H9 (cell line): ENCODE measurements around the gene NKX1-2. TPM values are rescaled to one million over a fixed set of nuclear protein-coding genes. Genes with fewer than 3 reads are reported as not detected.

Source experiments
- DNase-seq: peaks from one replicate; pipeline ENCODE4 v3.0.0-alpha.2; 2017
- H2AFZ ChIP-seq: one replicate; pipeline ENCODE4 v1.6.1; 2013; ENCODE audit warnings: mild to moderate bottlenecking, low read length, control low read depth, moderate library complexity
- H2AK5ac ChIP-seq: 2 replicates; pipeline ENCODE4 v1.6.1; 2013; ENCODE audit warnings: low read length, control low read depth, mixed read lengths; ENCODE audit not compliant: insufficient read length
- H2BK120ac ChIP-seq: one replicate; pipeline ENCODE4 v1.6.1; 2013; ENCODE audit warnings: low read depth, mild to moderate bottlenecking, low read length, control low read depth, inconsistent platforms; ENCODE audit not compliant: poor library complexity, severe bottlenecking
- H2BK12ac ChIP-seq: 2 replicates; pipeline ENCODE4 v1.6.1; 2013; ENCODE audit warnings: low read length, control low read depth, mixed read lengths, low read depth; ENCODE audit not compliant: insufficient read length
- H2BK15ac ChIP-seq: 2 replicates; pipeline ENCODE4 v1.6.1; 2013; ENCODE audit warnings: low read depth, low read length, control low read depth
- H2BK20ac ChIP-seq: one replicate; pipeline ENCODE4 v1.6.1; 2013; ENCODE audit warnings: low read depth, mild to moderate bottlenecking, low read length, control low read depth, inconsistent platforms; ENCODE audit not compliant: poor library complexity, severe bottlenecking
- H2BK5ac ChIP-seq: 2 replicates; pipeline ENCODE4 v1.6.1; 2013; ENCODE audit warnings: low read length, control low read depth, mixed read lengths; ENCODE audit not compliant: insufficient read length
- H3K14ac ChIP-seq: 2 replicates; pipeline ENCODE4 v1.6.1; 2013; ENCODE audit warnings: low read length, control low read depth; ENCODE audit not compliant: insufficient read depth
- H3K18ac ChIP-seq: 2 replicates; pipeline ENCODE4 v1.6.1; 2013; ENCODE audit warnings: low read depth, mild to moderate bottlenecking, mixed read lengths, low read length, control low read depth; ENCODE audit not compliant: insufficient read length
- H3K23ac ChIP-seq: 2 replicates; pipeline ENCODE4 v1.6.1; 2013; ENCODE audit warnings: low read length, control low read depth, mixed read lengths, low read depth; ENCODE audit not compliant: insufficient read length
- H3K23me2 ChIP-seq: 2 replicates; pipeline ENCODE4 v1.6.1; 2013; ENCODE audit warnings: low read depth, mild to moderate bottlenecking, mixed read lengths, low read length, control low read depth; ENCODE audit not compliant: insufficient read length, poor library complexity, severe bottlenecking
- H3K27ac ChIP-seq: 2 replicates; pipeline ENCODE4 v1.5.1; 2013; ENCODE audit warnings: low read length, control low read depth, mixed read lengths, low read depth; ENCODE audit not compliant: insufficient read length
- H3K27me3 ChIP-seq: 2 replicates; pipeline ENCODE4 v1.6.1; 2013; ENCODE audit warnings: low read length, control low read depth, inconsistent platforms; ENCODE audit not compliant: insufficient read depth
- H3K4ac ChIP-seq: 2 replicates; pipeline ENCODE4 v1.6.1; 2013; ENCODE audit warnings: low read depth, mild to moderate bottlenecking, control low read depth, inconsistent platforms, low read length, moderate library complexity
- H3K4me1 ChIP-seq: 2 replicates; pipeline ENCODE4 v1.6.1; 2013; ENCODE audit warnings: low read length, control low read depth, inconsistent platforms; ENCODE audit not compliant: insufficient read depth
- H3K4me2 ChIP-seq: 2 replicates; pipeline ENCODE4 v1.6.1; 2013; ENCODE audit warnings: low read length, control low read depth, mixed read lengths; ENCODE audit not compliant: insufficient read length, insufficient read depth
- H3K56ac ChIP-seq: 2 replicates; pipeline ENCODE4 v1.6.1; 2013; ENCODE audit warnings: low read depth, mild to moderate bottlenecking, mixed read lengths, low read length, control low read depth; ENCODE audit not compliant: insufficient read length
- H3K79me1 ChIP-seq: 2 replicates; pipeline ENCODE4 v1.6.1; 2013; ENCODE audit warnings: low read depth, mild to moderate bottlenecking, moderate library complexity, low read length, control low read depth, inconsistent platforms; ENCODE audit not compliant: insufficient read depth, poor library complexity, severe bottlenecking
- H3K79me2 ChIP-seq: 2 replicates; pipeline ENCODE4 v1.6.1; 2013; ENCODE audit warnings: low read length, control low read depth, inconsistent platforms; ENCODE audit not compliant: insufficient read depth
- H3K9ac ChIP-seq: 2 replicates; pipeline ENCODE4 v1.6.1; 2013; ENCODE audit warnings: low read length, control low read depth, mixed read lengths; ENCODE audit not compliant: insufficient read length; ENCODE audit errors: extremely low read depth
- H3K9me3 ChIP-seq: one replicate; pipeline ENCODE4 v1.6.1; 2013; ENCODE audit warnings: low read depth, low read length, inconsistent platforms; ENCODE audit not compliant: control insufficient read depth
- H3T11ph ChIP-seq: one replicate; pipeline ENCODE4 v1.6.1; 2013; ENCODE audit warnings: mild to moderate bottlenecking, low read length, control low read depth, inconsistent platforms
- H4K20me1 ChIP-seq: one replicate; pipeline ENCODE4 v1.6.1; 2013; ENCODE audit not compliant: control insufficient read depth, insufficient read length, insufficient read depth
- H4K5ac ChIP-seq: 2 replicates; pipeline ENCODE4 v1.6.1; 2013; ENCODE audit warnings: low read depth, mild to moderate bottlenecking, mixed read lengths, low read length, control low read depth; ENCODE audit not compliant: insufficient read length
- H4K8ac ChIP-seq: replicated peaks from 2 replicates; pipeline ENCODE4 v1.6.1; 2013; ENCODE audit warnings: low read length, control low read depth, mixed read lengths, low read depth; ENCODE audit not compliant: insufficient read length
- H4K91ac ChIP-seq: 2 replicates; pipeline ENCODE4 v1.6.1; 2013; ENCODE audit warnings: low read depth, mild to moderate bottlenecking, moderate library complexity, mixed read lengths, low read length, control low read depth; ENCODE audit not compliant: insufficient read length
- H3K27ac Mint-ChIP-seq, 3 experiments: 2 replicates in 2 of 3; 3 replicates in 1 of 3; pipeline ENCODE4 v1.8.0; 2020 to 2021; ENCODE audit warnings: mixed read lengths in 3 of 3, mild to moderate bottlenecking in 1 of 3, moderate library complexity in 1 of 3
- H3K27me3 Mint-ChIP-seq: 2 replicates; pipeline ENCODE4 v1.8.0; 2021; ENCODE audit warnings: low read depth, mild to moderate bottlenecking, moderate library complexity, mixed read lengths
- H3K36me3 Mint-ChIP-seq, 3 experiments: 2 replicates in 2 of 3; 3 replicates in 1 of 3; pipeline ENCODE4 v1.8.0; 2020 to 2021; ENCODE audit warnings: low read depth in 3 of 3, mixed read lengths in 3 of 3; ENCODE audit not compliant: insufficient read depth in 1 of 3
- H3K4me1 Mint-ChIP-seq, 2 experiments: 2 replicates each; pipeline ENCODE4 v1.8.0; 2020; ENCODE audit warnings: mixed read lengths in 2 of 2
- H3K4me3 Mint-ChIP-seq, 2 experiments: 2 replicates in 1 of 2; 3 replicates in 1 of 2; pipeline ENCODE4 v1.8.0; 2020 to 2021; ENCODE audit warnings: mild to moderate bottlenecking in 2 of 2, mixed read lengths in 2 of 2, moderate library complexity in 1 of 2
- H3K9me3 Mint-ChIP-seq, 2 experiments: 2 replicates in 1 of 2; 3 replicates in 1 of 2; pipeline ENCODE4 v1.8.0; 2020; ENCODE audit warnings: mild to moderate bottlenecking in 2 of 2, mixed read lengths in 2 of 2, moderate library complexity in 1 of 2
- CTCF ChIP-seq: fragments of 200-600 bp; sonication (generic); conservative IDR thresholded peaks from 3 replicates; pipeline ENCODE4 v1.8.0; 2021; ENCODE audit warnings: antibody characterized with exemption, mild to moderate bottlenecking
- WGBS: extraction: QIAGEN DNeasy Blood & Tissue Kit; methylation state at CpG from one replicate; pipeline ENCODE4 v1.1.7; 2013; ENCODE audit warnings: missing lambda C conversion rate, low lambda C conversion rate, mixed read lengths; ENCODE audit not compliant: insufficient read length; ENCODE audit errors: extremely low coverage; 5-methylcytosine and 5-hydroxymethylcytosine counted together
- total RNA-seq: library from RNA; stranded (reverse); gene quantifications from 2 replicates; pipeline ENCODE4 v1.2.1, GENCODE V29; 2021

The NKX1-2 gene
- total RNA-seq, 1 experiment from 2014 or later = 15.3 TPM

GRCh38 chr10:124498056-124498455 is 48.2 kb upstream of the NKX1-2 start:
- peak overlapping the region; percentile 70 to 89 (median 76); a peak in 2 of 7 replicates for H3K27ac Mint-ChIP-seq
- Histone ChIP-seq H3K9ac (no peak overlapping the region), H3K79me1 (no peaks in the 10 kb centered on the region), H4K20me1 (no peaks in the 10 kb centered on the region), H2BK5ac (no peak overlapping the region), H2BK120ac (no peak overlapping the region), H3K14ac (peak overlapping the region; percentile 0; the same call in 1 of the 2 replicates), H3K27ac (no peak overlapping the region), H2BK12ac (no peak overlapping the region), H3K4ac (no peak overlapping the region), H4K5ac (no peak overlapping the region), H3K23me2 (no peaks in the 10 kb centered on the region), H3K79me2 (no peaks in the 10 kb centered on the region), H4K8ac (no peak overlapping the region), H3K56ac (no peak overlapping the region), H3T11ph (no peak overlapping the region), H3K4me2 (no peak overlapping the region), H2AFZ (no peak overlapping the region), H4K91ac (no peak overlapping the region), H3K18ac (no peak overlapping the region), H2BK15ac (no peak overlapping the region), H3K27me3 (no peaks in the 10 kb centered on the region), H2AK5ac (no peak overlapping the region), H3K23ac (no peak overlapping the region), H2BK20ac (no peak overlapping the region), H3K4me1 (no peaks in the 10 kb centered on the region), H3K9me3 (peaks cover 6% of the 10 kb centered on the region)
- peaks cover 12 to 16% of the 10 kb centered on the region in 2 experiments for H3K9me3 Mint-ChIP-seq
- no peaks in the 10 kb centered on the region; the same call in 1 of the 2 replicates for H3K27me3 Mint-ChIP-seq
- peaks cover 23 to 29% (median 24%) of the 10 kb centered on the region in 3 experiments for H3K36me3 Mint-ChIP-seq
- no peak for DNase-seq
- peaks cover 22 to 29% of the 10 kb centered on the region in 2 experiments for H3K4me1 Mint-ChIP-seq
- H3K4me3 Mint-ChIP-seq = no peak overlapping the region
- no CpG with 5 or more reads among the region's 8 CpGs for WGBS
- no peak for TF ChIP-seq CTCF
